22Rv1 (cell line): Measurements from ENCODE around the gene ADRB1.

ENCODE experiments used
- H3K27ac ChIP-seq: fragments of 450-650 bp; 2 replicates; pipeline ENCODE4 v1.5.1; 2017
- CTCF ChIP-seq: fragments of 450-650 bp; IDR thresholded peaks from 2 replicates; pipeline ENCODE4 v1.5.1; 2017; ENCODE audit warnings: mild to moderate bottlenecking
- ZFX ChIP-seq: fragments of 450-650 bp; IDR thresholded peaks from 2 replicates; pipeline ENCODE4 v1.6.1; 2017; ENCODE audit warnings: antibody characterized with exemption, borderline replicate concordance

The ADRB1 gene

GRCh38 chr10:114058297-114058696 lies 14.6 kb downstream of the ADRB1 start:
- no peak for TF ChIP-seq ZFX
- H3K27ac ChIP-seq, result no peak overlapping the region

- TF ChIP-seq CTCF, result no peak
- TF ChIP-seq ZFX, result no peak
- no peak overlapping the region for H3K27ac ChIP-seq
Measured at GRCh38 chr10:114059561-114059960, 15.9 kb downstream of the ADRB1 start.

- TF ChIP-seq CTCF, result no peak
- no peak for TF ChIP-seq ZFX
- H3K27ac ChIP-seq, result no peak overlapping the region
Measured at GRCh38 chr10:114060456-114060855, 16.8 kb downstream of the ADRB1 start.

- H3K27ac ChIP-seq, result no peak overlapping the region
- TF ChIP-seq ZFX (no peak), CTCF (no peak)
Measured at GRCh38 chr10:114061148-114061547, 17.5 kb downstream of the ADRB1 start.

GRCh38 chr10:114061789-114062188 lies 18.1 kb downstream of the ADRB1 start:
- H3K27ac ChIP-seq, result no peak overlapping the region
- TF ChIP-seq CTCF (no peak), ZFX (no peak)

GRCh38 chr10:114064151-114065048 lies 20.7 kb downstream of the ADRB1 start:
- no peak overlapping the region for H3K27ac ChIP-seq
- TF ChIP-seq CTCF, result no peak
- no peak for TF ChIP-seq ZFX

GRCh38 chr10:114065049-114065435 lies 21.4 kb downstream of the ADRB1 start:
- no peak for TF ChIP-seq CTCF
- TF ChIP-seq ZFX, result no peak
- no peak overlapping the region for H3K27ac ChIP-seq
